H1 (cell line): ENCODE measurements around the gene KLHL26. TPM values are rescaled to one million over a fixed set of nuclear protein-coding genes. Genes with fewer than 3 reads are reported as not detected.

Experiments used
- BRCA1 ChIP-seq: IDR thresholded peaks from 2 replicates; pipeline ENCODE4 v1.6.1; 2012; ENCODE audit warnings: low read depth, low read length, improper control_type of control experiment
- RNF2 ChIP-seq: fragments of 200-900, 300-1000 bp; sonication (generic); IDR thresholded peaks from 2 replicates; pipeline ENCODE4 v1.7.1; 2016; ENCODE audit warnings: borderline replicate concordance, low read depth, mild to moderate bottlenecking, antibody characterized with exemption, low read length; ENCODE audit not compliant: poor library complexity, severe bottlenecking; ENCODE audit errors: missing control alignments
- polyA plus RNA-seq, 7 experiments: library from polyadenylated mRNA; depleted of rRNA in 3 of 7; stranded (reverse) in 5 of 7; unstranded in 2 of 7; fragments of >200 nt in 5 of 7; fragments of 200-250 nt in 2 of 7; gene quantifications; 1 replicate in 5 of 7; 2 replicates in 1 of 7; 4 replicates in 1 of 7; pipeline versions ENCODE4 v1.2.1 to v1.2.3, GENCODE V29; 2011 to 2013; ENCODE audit warnings: missing spikeins in 2 of 7, mixed read lengths in 2 of 7
- total RNA-seq: library from RNA; stranded (reverse); fragmentation: NEBNext Ultra II Directional; extraction: Animal tissue kit (Norgen Biotek cat#: 25700); gene quantifications from 2 replicates; pipeline ENCODE4 v1.2.1, GENCODE V29; 2021

The KLHL26 gene
- total and polyA plus RNA-seq, 2 of the 8 experiments (the other 6 are each of a cell fraction or from before 2014, with no cell fraction given): 2.2 to 8.8 TPM

GRCh38 chr19:18716857-18717256 is 80.0 kb downstream of the KLHL26 start (continued):
- TF ChIP-seq RNF2 (no peak), BRCA1 (no peak)
